ENCODE measurements around the gene EHBP1.

The EHBP1 gene

DNA sequence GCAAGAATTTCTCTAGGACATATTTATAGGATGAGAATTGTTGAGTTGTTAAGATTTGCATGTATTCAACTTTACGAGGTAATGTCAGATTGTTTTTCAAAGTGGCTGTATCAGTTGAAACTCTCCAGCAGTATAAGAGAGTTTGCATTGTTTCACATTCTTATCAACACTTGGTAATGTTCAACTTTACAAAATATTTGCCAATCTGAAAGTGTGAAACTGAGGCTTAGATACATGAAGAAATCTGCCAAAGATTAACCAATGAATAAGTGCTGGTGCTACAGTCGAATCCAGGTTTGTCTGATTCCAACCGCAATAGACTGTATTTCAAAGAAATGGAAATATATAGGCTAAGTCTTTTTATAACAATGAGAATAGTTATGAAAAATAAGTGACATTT, 117.0 kb downstream of the EHBP1 start:
- DNase-seq (ENCODE audit: low spot score) = no peak

DNA sequence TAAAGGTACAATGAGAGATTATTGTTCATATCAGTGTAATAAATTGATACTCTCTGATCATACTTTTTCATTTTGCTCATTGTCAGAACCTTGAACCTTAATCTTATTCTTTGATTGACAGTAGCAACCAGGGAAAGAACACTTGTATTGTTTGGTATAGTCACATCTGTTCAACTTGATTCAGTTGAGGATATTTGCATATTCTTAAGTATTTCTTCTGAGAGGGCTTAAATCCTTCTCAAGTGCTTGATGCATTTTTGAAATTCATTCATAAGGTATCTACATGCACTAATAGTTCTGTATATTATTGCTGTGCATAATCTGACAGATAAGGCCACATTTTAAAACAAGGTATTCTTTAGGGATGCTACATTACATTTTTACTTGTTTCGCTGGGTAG, 118.9 kb downstream of the EHBP1 start:
- DNase-seq (ENCODE audit: low spot score) = no peak

DNA sequence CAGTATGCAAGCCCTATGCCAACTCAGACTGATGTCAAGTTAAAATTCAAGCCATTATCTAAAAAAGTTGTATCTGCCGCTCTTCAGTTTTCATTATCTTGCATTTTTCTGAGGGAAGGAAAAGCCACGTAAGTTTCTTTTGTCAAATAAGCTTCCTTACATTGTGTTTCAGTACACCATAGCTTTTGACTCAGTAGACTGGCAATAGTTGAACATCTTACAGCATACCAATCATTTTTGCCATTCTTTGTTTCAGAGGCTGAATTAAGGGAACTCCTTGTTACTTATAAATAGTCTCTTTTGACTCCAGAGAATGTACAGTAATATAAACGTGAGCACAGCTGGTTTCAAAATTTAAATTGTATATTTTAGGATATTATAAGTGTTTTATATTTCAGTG, 120.6 kb downstream of the EHBP1 start:
- no peak for DNase-seq (ENCODE audit: low spot score)

DNA sequence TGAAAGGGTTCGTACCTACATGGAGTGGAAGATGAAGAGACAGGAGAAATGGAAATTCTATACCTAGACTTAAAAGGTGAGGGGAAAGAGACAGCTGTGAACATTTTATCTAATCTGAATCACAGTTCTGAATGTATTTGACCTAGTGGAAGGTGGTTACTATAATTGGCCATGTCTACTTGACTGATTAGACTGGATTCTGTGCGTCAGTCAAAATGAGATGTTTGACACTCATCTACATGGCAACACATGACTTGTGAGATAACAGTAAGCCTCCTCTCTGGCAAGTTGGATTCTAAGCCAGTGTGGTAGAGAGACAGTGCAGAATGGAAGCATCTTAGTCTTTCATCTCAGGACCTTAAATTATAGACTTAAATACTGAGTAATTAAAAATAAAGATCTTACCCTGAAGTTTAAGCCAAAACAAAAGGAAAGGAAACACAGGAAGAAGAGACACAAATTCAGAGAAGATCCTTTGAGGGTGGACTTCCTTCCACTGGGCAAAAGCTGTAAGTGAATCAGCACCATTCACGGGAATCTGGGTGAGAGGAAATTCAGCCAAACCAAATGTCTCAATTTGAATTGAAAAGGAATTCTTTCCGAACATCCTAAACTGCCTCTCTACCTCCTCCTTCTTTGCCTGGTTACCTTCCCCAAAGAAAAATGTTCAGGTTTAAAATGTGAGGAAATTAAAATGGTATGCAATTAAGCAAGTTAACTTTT, 121.6 kb downstream of the EHBP1 start:
- no peak for DNase-seq (ENCODE audit: low spot score)

DNA sequence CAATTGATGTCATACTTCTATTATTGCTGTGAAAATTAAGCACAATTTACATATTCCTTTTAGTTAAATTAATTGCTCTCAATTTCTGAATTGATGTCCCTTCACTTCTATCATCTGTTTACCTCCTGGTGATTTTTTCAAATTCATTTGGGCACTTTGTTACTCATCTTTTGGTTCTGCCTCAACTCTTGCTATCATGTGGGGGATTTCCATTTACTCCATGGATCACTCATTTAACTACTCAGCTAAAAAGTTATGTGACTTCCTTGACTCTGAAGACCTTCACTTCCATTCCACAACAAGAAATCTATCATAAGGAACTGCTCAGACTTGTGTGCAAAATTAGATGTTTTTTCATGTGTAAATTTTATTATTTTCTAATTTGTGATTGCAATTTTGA, 126.2 kb downstream of the EHBP1 start:
- DNase-seq (ENCODE audit: low spot score) = no peak

DNA sequence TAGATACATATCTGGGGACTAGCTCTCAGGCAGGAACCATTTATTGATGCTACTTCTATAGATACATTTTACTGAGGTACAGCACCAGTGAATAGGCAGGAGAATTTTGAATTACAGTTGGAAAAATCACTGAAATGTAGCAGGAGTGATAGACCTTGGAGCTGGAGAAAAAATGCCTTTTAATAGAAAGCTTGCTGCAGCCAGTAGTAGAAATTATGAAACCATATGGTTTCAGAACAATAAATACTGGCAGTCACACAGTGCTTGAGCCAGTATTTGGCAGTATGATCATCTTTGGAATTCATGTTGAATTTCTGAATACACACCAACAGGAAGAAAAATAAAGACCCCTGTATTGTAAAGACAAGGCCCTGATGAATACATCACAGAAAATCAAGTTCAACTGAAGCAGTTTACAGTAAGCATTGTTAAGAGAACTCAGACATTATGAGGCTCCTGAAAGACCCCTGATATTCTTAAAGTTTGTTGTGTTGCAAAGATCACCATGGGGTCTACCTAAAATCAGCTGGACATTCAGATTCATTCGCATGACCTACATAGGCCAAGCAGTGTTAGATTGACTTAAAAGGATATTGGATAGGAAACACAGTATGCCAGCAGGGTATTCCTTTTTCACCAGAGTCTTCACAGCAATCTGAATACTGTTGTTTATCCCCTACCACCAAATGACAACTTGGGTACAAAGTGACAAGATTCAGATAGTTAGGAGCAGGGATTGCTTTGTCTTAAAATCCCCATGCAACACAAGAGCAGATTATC, 139.0 kb downstream of the EHBP1 start:
- DNase-seq (ENCODE audit: low spot score) = no peak

DNA sequence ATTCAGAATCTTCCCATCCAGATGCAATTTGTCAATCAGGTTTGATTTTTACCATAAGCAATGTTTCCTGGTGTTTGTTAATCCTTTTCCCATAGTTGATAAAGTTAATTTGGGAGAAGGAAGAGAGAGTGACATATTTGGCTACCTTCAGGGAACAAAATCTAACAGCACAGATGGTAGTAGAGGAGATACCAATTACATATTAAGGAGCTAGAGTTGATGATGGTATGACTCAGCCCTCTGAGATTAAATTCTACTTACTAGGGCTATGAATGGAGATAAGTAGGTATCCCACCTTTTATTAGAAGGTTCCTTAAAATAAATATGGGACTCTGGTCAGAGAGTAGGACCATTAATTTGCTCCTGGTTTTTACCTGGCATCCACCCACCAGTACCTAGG, 139.7 kb downstream of the EHBP1 start:
- no peak for DNase-seq (ENCODE audit: low spot score)

DNA sequence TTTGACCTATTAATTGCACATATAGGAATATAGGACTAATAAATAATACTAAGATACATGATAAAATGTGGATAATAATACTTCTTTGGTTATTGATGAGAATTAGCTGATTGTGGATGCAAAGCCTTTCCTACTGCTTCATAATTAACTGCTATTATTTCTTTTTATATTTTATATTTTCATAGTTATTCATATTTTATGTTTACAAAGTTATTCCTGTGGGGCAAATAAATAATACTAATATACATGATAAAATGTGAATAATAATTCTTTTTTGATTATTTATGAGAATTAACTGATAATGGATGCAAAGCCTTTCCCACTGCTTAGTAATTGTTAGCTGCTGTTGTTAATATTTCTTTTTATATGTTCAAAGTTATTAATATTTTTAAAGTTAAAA, 146.7 kb downstream of the EHBP1 start:
- DNase-seq (ENCODE audit: low spot score) = no peak

DNA sequence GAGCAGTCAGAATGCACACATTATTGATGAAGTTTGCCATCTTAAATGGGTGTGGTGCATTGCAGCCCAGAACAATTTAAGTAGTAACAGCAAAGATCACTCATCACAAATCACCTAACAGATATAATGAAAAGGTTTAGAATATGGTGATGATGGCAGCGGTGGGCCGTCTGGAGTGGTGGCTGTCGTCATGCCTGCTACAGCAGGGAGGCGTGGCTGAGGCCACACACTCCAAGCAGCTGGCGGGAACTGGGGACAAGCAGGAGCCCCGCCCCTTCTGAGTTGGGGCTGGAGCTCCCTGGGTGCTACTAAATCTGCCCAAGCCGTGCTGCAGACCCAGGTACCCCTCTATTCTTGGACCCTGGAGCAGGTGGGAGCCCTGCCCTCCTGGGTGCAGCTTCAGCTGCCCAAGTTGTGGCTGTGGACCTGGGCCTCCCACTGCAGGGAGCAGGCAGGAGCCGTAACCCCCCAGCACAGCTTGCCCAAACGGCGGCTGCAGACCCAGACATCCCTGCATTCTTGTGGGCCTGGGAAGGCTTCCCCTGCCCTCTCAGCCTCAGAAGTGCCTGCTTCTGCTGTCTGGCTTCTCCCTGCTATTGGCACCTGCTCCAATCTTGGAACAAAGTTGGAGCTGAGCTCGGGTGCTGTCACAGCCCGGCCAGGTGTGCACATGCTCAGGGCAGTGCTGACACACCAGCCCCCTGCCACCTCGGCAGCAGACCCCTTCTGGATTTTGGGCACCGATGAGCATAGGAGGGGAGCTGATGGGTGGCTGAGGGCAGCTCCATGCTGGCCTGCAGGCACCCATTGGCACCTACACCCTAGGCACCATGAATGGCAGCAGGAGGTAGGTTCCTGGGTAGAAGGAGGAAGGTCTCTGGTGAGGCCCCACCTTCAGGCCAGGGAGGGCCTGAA, 149.3 kb downstream of the EHBP1 start:
- no peak for DNase-seq (ENCODE audit: low spot score)

DNA sequence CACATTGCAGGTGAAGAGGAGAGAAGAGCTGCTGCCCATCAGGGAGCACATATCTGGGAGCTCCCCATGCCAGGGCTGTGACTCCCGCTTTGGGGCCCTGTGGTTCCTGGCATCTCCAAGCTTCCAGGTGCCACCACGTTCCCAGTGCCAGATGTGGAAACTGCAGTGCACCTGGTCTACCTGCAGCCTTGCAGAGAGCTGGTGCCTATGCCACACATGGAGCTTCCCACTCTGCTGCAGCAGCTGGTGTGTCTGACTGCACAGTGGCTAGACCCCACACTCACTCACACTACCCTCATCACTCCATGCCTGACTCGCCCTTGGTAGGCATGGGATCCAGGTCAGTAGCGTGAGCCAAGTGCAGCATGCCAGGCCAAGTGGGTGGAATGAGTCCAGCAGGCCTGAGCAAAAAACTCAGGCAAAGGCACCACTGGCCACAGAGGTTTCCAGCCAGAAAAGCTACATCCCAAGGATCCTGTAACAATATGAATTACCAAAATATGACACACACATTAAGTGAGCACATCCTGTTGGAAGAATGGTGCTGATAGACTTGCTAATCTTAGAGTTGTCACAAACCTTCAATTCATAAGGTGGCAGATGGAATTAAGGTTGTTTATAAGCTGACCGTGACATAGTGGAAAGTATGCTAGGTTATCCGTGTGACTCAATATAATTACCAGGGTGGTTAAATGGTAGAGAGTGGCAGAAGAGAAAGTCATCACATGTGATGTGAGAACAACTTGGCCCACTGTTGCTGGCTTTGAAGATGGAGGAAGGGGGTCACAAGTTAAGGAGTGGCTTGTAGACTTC, 150.9 kb downstream of the EHBP1 start:
- no peak for DNase-seq (ENCODE audit: low spot score)

DNA sequence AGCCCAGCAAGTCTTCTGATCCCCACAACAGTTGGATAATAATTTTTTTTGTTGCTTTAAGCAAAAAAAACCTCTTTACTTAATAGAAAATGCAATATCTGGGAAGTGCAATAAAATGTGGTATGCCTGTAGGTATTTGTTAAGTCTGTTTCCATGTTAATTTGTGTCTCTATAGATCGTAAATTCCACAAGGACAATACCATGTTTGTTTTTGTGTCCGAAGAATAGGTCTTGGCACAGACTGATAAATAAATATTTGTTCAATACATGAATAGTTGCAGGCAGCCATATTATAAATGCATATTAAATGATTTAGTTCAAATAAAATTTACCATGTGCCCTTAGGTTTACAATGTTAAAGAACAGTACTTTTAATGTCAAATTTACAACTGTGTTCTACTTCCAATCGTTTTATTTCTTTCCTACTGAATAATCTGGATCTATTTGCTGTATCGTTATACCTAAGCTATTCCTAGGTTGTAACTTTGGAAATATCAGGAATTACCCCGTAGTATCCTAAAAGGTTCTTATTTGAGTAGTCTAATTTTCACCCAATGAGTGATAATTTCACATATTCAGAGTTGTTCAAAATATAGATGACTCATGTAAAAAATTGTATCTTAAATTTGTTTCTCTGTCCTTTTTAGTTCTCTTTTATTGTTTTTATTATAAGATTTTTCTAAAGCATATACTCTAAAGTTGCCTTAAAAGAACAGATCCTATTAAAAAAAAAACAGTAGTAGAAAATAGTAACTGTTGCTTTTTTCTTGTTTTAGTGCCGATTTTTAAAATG, 151.8 kb downstream of the EHBP1 start:
- no peak for DNase-seq (ENCODE audit: low spot score)

DNA sequence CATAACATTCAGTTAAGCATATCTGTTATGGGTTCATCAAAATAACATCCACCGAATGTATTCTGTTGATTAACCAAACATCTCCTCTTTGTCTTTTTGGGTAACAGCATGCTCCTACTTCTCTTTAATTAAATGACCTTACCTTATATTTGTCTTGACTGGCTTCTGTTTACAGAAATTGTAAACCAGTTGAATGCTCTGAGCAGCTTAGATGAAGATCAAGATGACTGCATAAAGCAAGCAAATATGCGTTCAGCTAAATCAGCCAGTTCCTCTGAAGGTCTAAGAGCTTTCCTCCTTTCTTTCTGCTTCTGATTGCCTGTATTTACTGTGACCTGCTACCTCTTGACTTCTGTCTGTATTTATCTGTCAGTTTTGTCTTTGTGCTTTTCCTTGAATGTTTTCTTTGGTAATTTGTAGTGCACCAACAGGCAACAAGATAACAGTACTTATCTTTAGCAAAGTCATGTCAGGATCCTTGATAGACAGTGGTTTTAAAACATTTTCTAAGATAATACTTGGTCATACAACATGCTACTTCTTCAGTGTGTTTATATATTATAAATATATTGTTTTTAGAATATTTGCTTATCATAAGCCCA, 152.8 kb downstream of the EHBP1 start:
- no peak for DNase-seq (ENCODE audit: low spot score)

DNA sequence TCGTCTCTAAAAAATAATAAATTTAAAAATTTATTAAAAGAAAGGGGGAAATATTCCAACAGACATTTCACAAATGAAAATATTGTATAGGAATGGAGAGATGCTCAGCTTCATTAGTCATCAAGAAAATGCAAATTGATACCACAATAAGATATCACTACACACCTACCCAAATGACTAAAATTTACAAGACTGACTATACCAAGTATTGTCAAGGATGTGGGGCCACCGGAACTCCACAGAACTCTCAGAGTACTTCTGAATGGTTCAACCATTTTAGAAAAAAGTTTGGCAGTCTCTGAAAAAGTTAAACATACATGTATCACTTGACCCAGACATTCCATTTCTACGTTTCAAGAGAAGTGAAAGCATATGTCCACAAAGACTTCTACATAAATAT, 163.4 kb downstream of the EHBP1 start:
- no peak for DNase-seq (ENCODE audit: low spot score)

DNA sequence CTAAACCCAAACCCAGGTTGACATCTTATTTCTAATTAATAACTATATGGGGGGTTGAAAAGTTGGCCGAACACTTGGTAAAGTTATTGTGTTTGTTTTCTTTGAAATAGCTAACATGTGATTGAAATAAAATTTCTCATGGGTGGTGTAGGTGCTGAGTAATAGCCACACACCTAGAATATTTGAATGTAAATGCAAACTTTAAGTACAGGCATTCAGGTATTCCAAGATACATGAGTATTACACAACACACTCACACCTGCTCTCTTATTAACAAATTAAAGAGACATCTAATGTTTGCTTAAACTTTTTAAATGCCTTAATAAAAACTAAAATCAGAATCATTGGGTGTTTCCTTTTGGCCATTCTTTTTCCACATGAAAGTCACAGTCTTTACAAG, 165.5 kb downstream of the EHBP1 start:
- DNase-seq (ENCODE audit: low spot score) = no peak

DNA sequence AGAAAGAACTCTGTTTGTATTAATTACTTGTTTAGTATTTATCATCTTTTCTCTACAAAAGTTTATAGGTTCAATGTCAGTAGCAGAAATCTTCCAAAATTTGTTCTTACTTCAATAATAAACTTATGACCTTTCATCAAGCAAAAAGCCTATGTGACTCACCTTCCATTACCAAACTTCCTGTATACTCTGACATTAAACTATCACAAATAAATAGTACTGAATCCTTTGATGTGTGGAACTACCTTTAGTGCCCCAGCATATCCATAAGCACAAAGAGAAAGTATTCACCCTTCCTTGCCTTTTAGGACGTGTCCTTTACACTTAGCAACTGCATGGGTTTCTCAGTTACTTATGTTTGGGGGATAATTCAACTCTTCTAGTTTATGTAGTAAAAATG, 166.0 kb downstream of the EHBP1 start:
- DNase-seq (ENCODE audit: low spot score) = no peak

DNA sequence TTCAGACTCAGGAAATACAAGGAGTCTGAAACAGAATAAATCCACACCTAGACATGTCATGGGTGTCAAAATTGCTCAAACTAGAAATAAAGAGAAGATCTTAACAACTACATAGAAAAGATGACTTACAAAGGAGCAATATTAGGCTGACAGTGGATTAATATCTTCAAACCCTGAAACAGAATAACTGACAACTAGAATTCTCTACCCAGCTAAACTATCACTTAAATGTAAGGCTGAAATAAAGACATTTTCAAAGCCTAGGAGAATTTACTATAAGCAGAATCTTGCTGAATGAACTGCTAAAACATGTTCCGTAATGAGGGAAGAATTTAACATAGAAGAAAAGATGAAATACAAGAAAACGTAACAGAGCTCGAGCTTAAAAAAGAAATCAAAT, 168.1 kb downstream of the EHBP1 start:
- no peak for DNase-seq (ENCODE audit: low spot score)

DNA sequence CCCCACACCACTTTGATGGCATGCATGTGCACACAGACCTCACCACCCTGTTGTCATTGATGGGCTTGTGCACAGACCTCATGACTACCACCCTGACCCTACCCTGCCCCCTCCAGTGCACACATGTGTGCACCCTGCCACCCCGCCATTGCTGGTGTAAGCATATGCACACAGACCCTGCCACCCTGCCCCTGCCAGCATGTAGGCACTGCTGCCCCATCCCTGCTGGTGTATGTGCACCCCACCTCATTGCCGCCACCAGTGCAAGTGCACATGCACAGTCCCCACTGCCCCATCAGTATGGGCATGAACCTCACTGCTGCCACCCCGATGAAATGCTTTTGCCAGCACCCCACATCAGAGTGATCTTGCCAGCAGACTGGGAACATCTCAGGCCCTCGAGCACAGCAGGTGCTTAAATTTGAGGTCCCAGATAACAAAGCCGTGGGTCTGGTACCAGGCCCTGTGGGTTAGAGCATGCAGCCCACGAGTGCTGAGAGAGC, 169.4 kb downstream of the EHBP1 start:
- DNase-seq (ENCODE audit: low spot score) = no peak

DNA sequence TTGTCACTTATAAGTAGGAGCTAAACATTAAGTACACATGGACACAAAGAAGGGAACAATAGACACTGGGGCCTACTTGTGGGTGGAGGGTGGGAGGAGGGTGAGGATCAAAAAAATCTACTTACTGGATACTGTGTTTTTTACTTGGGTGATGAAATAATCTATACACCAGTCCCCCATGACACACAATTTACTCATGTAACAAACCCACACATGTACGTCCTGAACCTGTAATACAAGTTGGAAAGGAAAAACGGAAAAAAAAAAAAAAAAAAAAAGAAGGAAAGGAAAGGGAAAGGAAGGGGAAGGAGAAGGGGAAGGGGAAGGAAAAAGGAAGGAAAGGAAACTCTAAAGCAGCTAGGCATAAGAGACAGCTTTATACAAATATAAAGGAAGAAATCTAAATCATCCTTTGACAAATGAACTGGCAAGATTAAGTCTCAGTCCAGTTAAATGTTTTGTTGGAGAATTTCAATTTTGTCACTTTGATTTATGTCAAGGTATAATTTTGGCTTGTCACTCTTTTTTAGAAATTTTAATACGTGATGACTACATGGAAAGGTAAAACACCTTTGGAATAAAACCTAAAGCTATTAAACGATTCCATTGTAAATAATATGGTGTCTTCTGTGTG, 175.8 kb downstream of the EHBP1 start:
- no peak for DNase-seq (ENCODE audit: low spot score)

DNA sequence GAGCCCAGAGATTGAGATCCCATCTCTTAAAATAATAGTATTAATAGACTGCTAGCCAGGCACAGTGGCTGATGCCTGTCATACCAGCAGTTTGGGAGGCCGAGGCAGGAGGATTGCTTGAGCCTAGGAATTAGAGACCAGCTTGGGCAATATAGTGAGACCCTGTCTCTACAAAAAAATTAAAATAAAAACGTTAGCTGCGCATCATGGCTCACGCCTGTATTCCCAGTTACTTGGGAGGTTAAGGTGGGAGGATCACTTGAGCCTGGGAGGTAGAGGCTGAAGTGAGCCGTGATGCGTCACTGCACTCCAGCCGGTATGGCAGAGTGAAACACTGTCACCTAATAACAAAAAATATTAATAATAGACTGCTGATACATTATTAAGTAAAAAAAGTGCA, 178.1 kb downstream of the EHBP1 start:
- no peak for DNase-seq (ENCODE audit: low spot score)

DNA sequence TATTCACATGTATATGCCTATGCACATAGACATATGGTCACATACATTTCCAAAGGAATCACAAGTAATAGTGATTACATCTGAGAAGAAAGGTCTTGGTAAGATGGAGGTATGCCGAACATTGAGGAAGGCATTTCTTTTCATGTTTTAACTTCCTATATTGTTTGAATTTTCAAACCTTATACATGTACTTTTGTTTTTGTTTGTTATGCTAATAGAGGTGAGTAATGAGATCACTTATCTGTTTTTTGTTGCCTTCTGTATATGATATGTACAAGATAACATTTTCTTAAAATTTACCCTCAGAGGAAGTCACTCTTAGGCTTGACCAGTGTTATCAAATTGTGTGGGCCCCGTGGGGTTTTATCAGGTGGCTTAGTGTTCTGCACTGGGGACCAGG, 178.6 kb downstream of the EHBP1 start:
- no peak for DNase-seq (ENCODE audit: low spot score)

All from AG20443 (cell line).